ENCODE measurements around the gene ZNF521. TPM values are rescaled to one million over a fixed set of nuclear protein-coding genes. Genes with fewer than 3 reads are reported as not detected.

Gene ZNF521
- total and polyA plus RNA-seq, 2 donors (not counting 3 experiments of a cell fraction or from before 2014, with no cell fraction given), result 111 to 168 TPM

GRCh38 chr18:25192065-25192464, 159.9 kb downstream of the ZNF521 start:
- H3K27me3 ChIP-seq (ENCODE audit: control insufficient read depth in 2 of 2, insufficient read depth in 2 of 2, low read length in 2 of 2), result no peaks in the 10 kb centered on the region
- peaks cover 0 to 3% of the 10 kb centered on the region in 2 experiments for H3K36me3 ChIP-seq (ENCODE audit: control insufficient read depth in 2 of 2, extremely low read depth in 1 of 2, insufficient read depth in 2 of 2, low read length in 2 of 2)
- H3K9me3 ChIP-seq (replicated peaks; ENCODE audit: control insufficient read depth, insufficient read depth, low read length), result no peaks in the 10 kb centered on the region
- H3K4me1 ChIP-seq (ENCODE audit: control insufficient read depth, extremely low read depth, insufficient read depth, low read length), result peaks cover 13% of the 10 kb centered on the region
- no peak overlapping the region for H2AFZ ChIP-seq (ENCODE audit: low read depth, low read length)
- intact Hi-C loops (cut with micrococcal nuclease) (no loop called here), dilution Hi-C loops (cut with MboI; ENCODE audit: extremely low pct_ligation_motif_present, low sequenced_read_pairs) (no loop called here)
- ChIA-PET CTCF (interaction anchor here (1.3 to 1.5 kb wide), 4 partner anchors 9 to 62 kb away, joined by 3 to 5 read pairs (median 4); no protein-coding TSS in a partner anchor), POLR2A (no interaction called here)
- H3K9ac ChIP-seq (replicated peaks; ENCODE audit: extremely low read depth, insufficient read depth, low read length), result no peak overlapping the region
- FAIRE-seq (no peak), DNase-seq (ENCODE audit: low read depth, low spot score) (no peak)
- H4K20me1 ChIP-seq (replicated peaks; ENCODE audit: control insufficient read depth, extremely low read depth, insufficient read depth, low read length), result no peaks in the 10 kb centered on the region
- H3K4me2 ChIP-seq (ENCODE audit: insufficient read depth, low read length), result no peak overlapping the region
- no peak for TF ChIP-seq POLR2A (IDR thresholded peaks at IDR 0.05; ENCODE audit: low read depth, low read length)
- no peak for TF ChIP-seq GATA2 (IDR thresholded peaks at IDR 0.05; ENCODE audit: insufficient read depth, insufficient read length, low read depth, low read length)
- TF ChIP-seq EZH2 (IDR thresholded peaks at IDR 0.05; ENCODE audit: borderline replicate concordance, low read depth, low read length, severe bottlenecking), result no peak
- no peak for TF ChIP-seq MAX (IDR thresholded peaks at IDR 0.05; ENCODE audit: insufficient read depth, insufficient read length)
- no peak for TF ChIP-seq MYC (IDR thresholded peaks at IDR 0.05; ENCODE audit: low read depth, low read length)
- TF ChIP-seq CTCF (IDR thresholded peaks at IDR 0.05; ENCODE audit: extremely low read depth in 1 of 2, insufficient read depth in 1 of 2, low read depth in 1 of 2, low read length in 2 of 2), result no peak
- no peak for TF ChIP-seq JUN (IDR thresholded peaks at IDR 0.05; ENCODE audit: borderline replicate concordance, insufficient read depth, insufficient read length, low read depth)
- no peak for TF ChIP-seq POLR2AphosphoS5 (IDR thresholded peaks at IDR 0.05; ENCODE audit: insufficient read depth, low read depth, low read length)
- no peak for TF ChIP-seq FOS (IDR thresholded peaks at IDR 0.05; ENCODE audit: borderline replicate concordance, insufficient read depth, low read length)
- no peaks in the 10 kb centered on the region for H3K9me1 ChIP-seq (replicated peaks; ENCODE audit: control insufficient read depth, extremely low read depth, insufficient read depth, low read length)
- no peaks in the 10 kb centered on the region for H3K79me2 ChIP-seq (ENCODE audit: control insufficient read depth, insufficient read depth, low read length)
- no peak overlapping the region for H3K4me3 ChIP-seq (replicated peaks in 1 of 3; ENCODE audit: insufficient read depth in 1 of 3, low read depth in 1 of 3, low read length in 3 of 3)
- no TSS peak for BruUV-seq (replicated peaks)
- no peak overlapping the region for H3K27ac ChIP-seq (ENCODE audit: insufficient read depth, low read depth, low read length)

Measured in endothelial cell of umbilical vein (primary cell).